Heart left ventricle (tissue), 13 donors: ENCODE results near the gene ASCL4.

Experiments
- POLR2A ChIP-seq, 2 donors: fragments of 450-650 bp; IDR thresholded peaks; one replicate each; pipeline ENCODE4 v1.6.1; 2017; ENCODE audit warnings: antibody characterized with exemption in 2 of 2, mild to moderate bottlenecking in 2 of 2, moderate library complexity in 2 of 2
- TF ChIP-seq, protein P1 (sequence below), 12 donors: fragments of 200-600 bp; sonication (generic) in 4 of 12; IDR thresholded peaks; one replicate each; pipeline versions ENCODE4 v1.5.0 to v1.8.0; 2018 to 2022; ENCODE audit warnings: antibody characterized with exemption in 12 of 12, mild to moderate bottlenecking in 5 of 12
- donor health status: ischemic (EF 13 %, LVEDD 7.1; RV severe dilation, severe dysfunction).
- donor health status: DM: no; HTN: yes; CAD: no.
- donor health status: DM: no; HTN: no; CAD: no.
- donor health status: ischemic (EF 25% LVEDD 6.9; RV normal size, moderate dysfunction).
- donor health status: ischemic (EF 25% LVEDD 5.7; RV mildly dilated, moderate dysfunction).
- donor health status: ischemic (EF 35%, LVEDD 5.7; RV mildly dilated, moderate dysfunction).
- donor health status: nonischemic (EF 11% LVEDD 7.7; RV severe dilation, severe dysfunction).
- donor health status: DM: yes; HTN: yes; CAD: no.
- donor health status: PGD.
- donor health status: ischemic (EF 29% LVEDD 5.4; RV normal size, mild dysfunction).
- donor health status: nonischemic (EF 23%, LVEDD 6.1; RV moderate dilation, normal function).

DNA sequence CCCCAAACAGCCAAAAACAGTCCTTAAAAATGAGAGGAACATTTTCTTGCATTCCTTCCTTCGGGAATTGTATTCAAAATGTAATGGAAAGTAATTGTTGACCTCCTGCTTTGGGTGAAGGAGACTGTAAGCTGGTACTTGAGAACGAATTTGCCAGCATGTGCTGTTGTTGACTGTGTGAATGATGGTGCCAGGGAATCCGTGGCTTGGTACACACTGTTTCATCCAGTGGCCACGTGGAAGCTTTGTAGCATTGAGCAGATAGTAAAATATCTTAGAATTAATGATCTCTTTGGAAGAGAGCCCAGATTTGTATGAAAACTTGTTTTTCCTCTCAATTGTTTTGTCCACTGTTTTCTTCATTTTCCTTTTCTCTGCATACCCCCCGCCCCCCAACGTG is 1.7 kb downstream of the ASCL4 start:
- TF ChIP-seq, protein P1, sequence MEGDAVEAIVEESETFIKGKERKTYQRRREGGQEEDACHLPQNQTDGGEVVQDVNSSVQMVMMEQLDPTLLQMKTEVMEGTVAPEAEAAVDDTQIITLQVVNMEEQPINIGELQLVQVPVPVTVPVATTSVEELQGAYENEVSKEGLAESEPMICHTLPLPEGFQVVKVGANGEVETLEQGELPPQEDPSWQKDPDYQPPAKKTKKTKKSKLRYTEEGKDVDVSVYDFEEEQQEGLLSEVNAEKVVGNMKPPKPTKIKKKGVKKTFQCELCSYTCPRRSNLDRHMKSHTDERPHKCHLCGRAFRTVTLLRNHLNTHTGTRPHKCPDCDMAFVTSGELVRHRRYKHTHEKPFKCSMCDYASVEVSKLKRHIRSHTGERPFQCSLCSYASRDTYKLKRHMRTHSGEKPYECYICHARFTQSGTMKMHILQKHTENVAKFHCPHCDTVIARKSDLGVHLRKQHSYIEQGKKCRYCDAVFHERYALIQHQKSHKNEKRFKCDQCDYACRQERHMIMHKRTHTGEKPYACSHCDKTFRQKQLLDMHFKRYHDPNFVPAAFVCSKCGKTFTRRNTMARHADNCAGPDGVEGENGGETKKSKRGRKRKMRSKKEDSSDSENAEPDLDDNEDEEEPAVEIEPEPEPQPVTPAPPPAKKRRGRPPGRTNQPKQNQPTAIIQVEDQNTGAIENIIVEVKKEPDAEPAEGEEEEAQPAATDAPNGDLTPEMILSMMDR (IDR thresholded peaks at IDR 0.05) = no peak
- TF ChIP-seq POLR2A (IDR thresholded peaks at IDR 0.05) = no peak
